KG1 (cell line): Measurements from ENCODE around the gene SUPT3H.

Experiments used
- DNase-seq: peaks from one replicate; lab custom pipeline; 2025; lab: John Stamatoyannopoulos, UW

The SUPT3H gene

DNA sequence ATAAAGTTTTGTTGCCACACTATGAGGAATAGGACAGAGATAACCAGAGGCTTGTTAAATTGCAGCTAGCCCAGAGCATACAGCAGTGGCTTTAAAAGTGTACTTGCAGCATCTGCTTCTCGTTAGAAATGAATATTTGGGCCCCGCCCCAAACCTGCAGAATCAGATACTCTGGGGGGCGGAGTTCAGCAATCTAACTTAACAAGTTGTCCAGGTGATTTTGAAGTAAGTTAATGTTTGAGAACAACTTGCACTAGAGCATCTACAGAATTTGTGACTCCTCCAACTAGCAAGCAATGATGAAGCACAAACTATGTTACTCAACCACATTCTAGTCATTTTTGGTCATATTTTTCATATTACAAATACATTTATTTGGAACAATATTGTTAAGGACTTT is 10.6 kb upstream of the SUPT3H start:
- DNase-seq: no peak

DNA sequence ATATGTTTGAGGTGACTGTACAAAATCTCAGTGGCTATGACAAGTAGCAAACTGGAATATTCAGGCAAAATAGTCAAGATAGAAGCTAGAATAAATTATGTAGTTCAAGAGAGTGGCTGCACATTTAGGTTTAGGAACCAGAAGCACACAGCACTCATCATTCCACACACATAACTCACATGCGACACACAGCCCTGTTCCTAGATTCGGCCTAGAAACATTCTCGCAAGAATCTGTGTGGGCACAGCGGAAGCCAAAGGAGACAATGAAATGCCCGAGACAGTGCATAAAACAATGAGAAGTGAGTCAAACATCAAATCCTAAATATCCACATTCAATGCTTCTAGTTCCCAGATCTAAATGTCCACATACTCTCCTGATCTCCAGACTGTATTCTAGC is 9.5 kb upstream of the SUPT3H start:
- no peak for DNase-seq

DNA sequence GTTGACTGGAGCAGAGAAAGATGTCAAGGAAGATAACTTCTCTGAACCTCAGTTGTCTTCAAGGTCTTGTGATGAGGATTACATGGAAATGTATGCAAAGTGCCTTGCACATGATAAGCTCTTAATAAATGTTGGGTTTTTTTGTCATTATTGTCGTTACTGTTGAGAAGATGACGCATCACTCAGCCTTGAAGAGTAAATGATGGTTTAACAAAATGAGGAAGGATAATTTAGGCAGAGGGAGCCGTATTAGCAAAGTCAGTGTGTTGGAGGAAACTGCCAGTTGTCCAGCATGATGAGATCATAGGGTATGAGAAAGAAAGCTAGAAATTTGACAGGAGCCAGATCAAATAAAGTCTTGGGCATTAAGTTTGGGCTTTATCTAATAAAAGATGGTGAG is 8.8 kb upstream of the SUPT3H start:
- DNase-seq: no peak

DNA sequence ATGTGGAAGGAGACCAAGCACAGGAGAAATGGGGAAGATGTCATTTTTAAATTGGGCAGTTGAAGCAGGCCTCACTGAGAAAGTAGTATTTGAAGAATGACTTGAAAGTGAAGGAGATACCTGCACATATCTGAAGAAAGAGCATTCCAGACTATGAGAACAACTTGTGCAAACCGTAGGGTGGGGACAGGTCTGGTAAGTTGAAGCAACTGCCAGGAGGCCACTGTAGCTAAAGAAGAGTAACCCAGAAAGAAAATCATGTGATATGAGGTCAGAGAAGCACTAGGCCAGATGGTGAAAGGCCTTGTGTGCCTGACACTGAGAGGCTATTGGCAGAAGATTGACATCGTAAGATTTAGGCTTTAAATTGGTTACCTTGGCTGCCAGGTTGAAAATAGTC is 4.7 kb upstream of the SUPT3H start:
- no peak for DNase-seq

DNA sequence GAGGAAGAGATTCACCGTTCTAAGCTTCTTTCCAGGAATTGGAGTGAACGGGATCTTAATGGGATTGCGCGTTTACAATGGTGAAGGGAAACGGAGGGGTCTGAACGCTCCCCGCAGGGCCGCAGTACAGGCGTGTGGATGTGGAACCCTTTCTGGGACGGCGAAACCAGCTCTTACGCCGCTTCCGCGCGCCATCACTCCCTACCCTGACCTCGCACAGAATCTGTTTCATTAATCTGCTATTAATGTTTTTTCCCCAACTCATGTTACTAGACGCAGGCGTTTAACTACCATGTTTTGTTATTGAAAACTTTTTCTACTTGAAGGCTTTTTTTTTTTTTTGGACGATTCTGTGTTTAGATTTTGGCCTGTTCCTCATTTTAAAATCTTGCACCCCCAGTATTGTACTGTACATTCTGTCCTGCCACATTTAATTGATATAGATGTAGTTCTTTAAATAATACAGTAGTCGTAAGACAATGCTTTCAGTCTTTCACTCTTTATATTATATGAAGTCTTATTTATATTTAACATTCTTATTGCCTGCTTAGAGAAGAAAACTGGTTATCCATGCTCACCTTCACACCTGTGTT is 696 bp upstream of the SUPT3H start:
- DNase-seq: no peak

DNA sequence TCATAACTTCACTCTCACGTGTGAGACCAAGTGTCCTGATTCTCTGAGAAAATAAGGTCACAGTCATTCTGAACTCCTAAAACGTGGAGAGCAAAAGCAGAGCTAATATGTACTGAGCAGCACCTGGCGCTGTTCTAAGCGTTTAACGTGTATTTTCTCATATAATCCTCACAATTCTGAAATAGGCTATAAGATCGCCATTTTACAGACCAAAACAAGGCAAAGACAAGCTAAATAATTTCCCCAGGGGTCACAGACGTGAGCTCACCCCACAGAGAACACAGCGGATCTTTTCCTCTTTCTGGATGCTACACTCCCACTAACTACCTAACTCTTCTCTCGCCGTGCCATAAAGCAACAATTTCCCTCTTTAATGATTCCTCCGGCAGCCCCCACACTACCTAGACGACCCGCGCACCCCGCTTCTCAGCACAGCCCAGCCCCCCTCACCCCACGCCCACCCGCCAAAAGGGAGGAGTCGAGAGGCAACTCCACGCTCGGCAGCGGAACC is 636 bp downstream of the SUPT3H start:
- DNase-seq: no peak

DNA sequence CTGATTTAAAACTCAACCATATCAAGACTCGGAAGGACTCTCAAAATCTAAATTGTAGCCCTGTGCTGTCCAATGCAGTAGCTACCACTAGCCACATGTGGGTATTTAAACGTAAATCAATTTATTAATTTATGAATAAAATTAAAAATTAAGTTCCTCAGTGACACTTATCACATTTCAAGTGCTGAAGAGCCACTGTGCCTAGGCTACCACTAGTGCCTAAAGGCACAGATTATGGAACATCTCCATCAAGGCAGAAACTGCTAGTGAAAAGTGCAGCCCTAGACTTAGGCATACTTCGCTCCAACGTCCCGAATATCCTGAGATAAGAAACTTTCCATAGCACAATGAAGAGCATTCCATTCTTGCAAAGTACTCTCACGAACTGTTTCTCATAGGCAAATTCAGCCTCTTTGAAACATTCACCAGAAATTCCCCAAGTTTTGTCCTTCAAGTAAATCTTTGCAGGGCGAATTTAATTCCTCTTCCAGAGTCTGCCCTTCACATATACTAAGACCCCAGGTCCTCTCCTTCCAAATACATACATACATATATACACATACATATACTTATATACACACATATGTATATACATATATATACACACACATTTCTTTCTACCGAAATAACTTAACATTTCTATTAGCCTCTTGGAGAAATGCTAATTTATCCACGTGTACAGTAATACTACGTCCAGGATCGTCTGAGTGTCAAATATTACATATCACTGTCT is 1.3 kb downstream of the SUPT3H start:
- DNase-seq: no peak

DNA sequence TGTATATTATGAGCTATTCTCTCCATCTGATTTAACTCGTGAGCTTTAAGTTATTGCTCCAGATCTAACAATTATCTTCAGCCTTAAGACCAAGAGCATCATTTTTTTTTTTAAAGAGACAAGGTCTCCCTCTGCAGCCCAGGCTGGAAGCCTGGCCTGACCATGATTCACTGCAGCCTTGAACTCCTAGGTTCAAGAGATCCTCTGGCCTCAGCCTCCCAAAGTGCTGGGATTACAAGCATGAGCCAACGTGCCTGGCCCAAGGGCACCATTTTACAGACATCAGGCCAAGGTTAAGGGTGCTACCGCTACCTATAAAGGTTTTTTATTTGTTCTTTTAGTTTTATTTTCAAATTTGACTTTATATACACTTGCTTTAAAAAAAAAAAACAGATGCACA is 2.3 kb downstream of the SUPT3H start:
- DNase-seq: no peak

DNA sequence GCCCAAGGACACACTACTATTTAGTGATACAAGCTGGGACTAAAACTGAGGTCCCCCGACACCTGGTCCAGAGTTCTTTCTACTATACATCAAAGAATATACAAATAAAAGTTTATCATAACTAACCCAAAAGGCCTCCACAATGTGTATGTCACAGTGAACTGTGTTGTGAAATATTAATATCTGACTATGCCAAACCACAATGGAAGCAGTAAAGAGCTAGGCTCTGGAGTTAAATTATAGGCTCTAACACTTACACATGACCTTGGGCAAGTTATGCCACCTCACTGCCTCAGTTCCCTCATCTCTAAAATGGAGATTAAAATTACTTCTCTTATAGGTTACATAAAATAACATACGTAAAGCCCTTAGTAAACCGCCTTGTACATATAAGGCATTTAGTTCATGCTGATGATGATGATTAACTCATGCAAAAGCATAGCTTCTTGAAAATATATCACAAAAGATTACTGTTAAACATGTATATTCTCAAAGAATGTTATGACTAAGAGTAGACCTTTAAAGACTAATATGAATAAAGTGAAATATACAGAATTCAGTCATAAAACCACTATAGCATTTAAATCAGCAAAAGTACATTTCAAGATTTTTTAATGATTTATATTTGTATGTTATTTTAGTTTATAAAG is 5.7 kb downstream of the SUPT3H start:
- no peak for DNase-seq

DNA sequence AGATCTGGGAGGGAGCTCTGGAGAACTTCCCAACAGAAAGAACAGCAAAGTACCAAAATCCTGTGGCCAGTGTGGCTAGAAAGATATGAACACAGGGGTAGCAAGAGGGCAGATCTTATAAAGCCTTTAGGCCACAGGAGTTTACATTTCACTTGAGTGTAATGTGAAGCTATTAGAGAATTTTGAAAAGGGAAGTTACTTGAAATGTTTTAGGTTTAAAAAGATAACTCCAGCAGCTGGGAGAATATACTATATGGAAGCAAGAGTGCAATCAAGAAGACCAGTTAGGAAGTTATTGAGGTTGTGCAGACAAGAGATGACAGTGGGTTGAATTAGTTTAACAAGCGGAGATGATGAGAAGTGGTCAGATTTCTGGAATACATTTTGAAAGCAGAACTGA is 7.9 kb downstream of the SUPT3H start:
- DNase-seq: no peak

DNA sequence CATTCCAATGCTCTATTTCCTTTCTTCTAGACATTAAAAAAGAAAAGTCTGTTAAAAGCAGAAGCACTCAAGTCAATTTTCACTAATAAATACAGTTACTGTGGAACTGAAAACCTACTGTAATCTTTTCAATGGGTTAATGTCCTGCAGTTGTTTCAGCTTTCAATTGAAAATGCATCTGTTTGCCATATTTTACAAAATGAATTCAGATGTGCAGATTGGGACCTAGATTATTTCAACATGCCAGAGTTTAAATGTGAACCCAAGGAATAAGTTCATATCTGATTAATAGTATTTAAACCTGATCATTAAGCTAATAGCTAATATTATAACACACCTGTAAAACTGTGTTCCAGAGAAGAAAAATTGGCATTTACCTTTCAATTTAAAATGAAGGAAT is 9.7 kb downstream of the SUPT3H start:
- DNase-seq: no peak

DNA sequence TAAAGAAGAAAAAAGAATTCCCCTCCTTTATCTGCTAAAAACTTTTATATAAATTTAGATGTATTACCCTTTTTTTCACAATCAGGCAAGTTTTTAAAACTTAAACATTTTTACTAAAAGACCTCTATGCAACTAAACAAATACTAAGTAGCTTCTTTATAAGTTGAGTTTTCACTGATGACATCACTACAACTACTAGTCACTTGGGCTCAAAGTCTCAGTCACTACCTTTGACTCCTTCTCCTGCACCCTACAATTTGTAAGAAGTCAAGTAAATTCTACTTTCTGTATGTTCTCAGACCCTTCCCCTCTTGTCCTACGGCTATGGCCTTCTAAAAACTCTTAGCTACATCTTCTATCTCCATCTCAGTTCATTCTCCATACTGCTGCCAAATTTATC is 11.2 kb downstream of the SUPT3H start:
- no peak for DNase-seq

DNA sequence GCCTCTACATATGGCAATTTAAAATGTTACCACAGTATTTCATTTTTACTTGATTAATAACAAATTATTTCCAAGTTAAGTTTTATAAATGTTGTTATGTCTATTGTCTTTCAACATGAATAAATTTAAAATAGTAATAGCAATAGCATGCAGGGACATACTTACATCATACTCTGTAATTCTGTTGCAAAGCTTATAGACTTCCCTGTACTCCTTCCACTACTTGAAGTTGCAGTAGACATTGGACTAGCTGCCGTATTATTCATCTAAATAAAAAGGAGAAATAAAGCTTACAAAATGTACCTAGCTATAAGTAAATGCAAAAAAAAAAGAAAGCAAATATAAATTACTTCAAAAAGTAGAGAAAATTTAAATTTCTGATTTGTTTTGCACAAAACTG is 12.7 kb downstream of the SUPT3H start:
- DNase-seq: no peak

DNA sequence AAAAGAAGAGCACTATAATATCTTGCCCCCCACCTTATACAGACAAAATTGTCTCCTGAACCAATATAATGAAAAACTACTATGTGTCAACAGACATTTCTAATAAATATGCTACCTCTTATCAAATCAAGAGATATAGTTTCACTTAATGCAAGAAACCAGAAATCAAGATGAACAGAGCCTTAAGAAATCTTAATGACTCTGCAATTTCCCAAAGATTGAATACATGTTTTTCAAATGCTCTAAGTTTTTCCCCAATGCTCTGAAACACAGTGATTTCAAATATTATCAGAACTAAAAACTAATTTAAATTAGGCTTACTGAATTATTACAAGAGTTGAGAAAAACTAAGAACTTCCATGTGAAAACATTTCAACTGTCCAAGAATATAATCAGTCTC is 13.3 kb downstream of the SUPT3H start:
- DNase-seq: no peak

DNA sequence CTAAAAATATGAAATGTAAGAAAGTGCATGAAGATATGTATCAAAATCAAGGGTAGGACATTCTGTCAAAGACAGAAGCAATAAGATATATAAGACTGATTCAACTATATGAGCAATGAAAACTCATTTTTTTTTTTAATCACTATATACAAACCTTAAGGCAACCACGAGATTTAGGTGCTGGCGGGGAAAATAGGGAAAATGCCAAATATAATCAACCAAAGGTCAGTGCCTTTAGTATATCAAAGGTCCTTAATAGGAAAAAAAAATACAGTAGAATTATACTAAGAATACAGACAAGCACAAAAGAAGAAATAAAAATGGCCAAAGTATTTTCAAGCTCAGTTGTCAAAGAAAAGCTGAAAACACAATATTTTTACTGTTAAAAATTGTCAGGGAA is 24.1 kb downstream of the SUPT3H start:
- no peak for DNase-seq

DNA sequence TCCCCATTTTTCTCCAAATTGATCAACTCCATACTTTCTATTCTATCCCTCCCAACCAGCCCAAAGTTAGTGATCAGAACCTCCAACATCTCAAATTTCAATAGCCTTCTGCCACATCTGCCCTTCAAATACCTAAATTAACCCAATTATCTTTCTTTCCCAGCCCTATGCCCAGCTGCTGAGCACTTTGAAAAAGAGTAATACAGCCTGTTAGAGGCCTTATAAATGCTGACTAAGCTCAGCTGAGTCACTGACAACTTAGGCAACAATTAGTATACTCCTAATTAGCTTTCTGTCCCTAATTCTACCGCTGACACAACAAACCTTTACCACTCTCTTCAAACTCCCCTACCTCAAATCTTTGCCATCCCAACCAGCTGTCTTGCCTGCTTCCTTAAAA is 26.1 kb downstream of the SUPT3H start:
- DNase-seq: no peak

DNA sequence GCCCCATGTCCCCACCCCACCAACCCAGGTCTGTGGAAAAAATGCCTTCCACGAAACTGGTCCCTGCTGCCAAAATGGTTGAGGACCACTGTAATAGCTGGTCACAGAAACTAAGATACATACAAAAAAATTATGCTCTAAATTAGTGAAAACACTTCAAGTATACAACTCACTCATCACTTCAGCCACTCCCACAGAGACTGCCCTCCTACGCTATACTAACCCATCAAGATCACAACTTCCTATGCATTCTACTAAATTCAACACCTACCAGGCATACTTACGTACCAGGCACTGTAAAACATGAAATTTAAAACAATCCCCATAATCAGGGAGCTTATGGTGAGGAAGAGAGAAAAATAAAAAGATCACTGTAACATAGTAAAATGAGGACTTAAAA is 26.7 kb downstream of the SUPT3H start:
- DNase-seq: no peak

DNA sequence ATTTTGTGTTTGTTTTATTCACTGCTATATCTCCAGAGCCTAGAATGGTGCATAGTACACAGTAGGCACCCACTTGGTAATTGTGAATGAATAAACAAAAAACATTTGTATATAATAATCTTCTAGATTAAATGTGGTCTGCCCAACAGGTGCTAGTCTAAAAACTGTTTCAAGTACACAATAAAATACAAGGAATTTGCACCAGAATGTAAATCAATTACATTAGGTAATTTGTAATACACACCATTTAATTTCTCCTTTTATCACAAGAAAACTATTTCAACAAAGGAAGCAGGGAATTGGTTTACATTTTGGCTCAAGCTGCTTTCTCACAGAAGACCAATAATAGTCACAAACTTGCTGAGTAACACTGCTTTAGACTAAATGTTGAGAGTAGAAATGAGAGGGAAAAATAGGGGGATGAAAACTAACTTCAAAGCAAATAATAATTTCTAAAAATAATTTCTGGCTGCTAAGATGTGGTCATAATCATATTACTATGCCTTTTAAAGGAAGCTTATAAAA is 27.5 kb downstream of the SUPT3H start:
- DNase-seq: no peak

DNA sequence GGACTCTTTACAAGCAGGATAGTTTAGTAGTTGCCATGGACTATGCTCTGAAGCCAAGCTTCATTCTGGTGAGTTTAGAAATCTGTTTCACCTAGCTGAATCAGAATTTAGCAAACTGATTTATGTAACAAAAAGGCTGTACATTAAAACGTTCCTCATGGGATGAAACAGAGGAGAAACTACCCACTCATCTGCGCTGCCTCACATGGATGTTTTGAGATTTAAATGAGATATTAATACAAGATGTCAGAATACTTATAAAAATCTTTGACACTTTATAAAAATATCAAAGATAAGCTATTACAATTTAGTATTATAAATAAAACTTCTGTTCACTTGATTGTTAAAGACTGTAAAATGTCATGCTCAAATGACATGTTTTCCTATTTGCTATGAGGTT is 32.8 kb downstream of the SUPT3H start:
- DNase-seq: no peak

DNA sequence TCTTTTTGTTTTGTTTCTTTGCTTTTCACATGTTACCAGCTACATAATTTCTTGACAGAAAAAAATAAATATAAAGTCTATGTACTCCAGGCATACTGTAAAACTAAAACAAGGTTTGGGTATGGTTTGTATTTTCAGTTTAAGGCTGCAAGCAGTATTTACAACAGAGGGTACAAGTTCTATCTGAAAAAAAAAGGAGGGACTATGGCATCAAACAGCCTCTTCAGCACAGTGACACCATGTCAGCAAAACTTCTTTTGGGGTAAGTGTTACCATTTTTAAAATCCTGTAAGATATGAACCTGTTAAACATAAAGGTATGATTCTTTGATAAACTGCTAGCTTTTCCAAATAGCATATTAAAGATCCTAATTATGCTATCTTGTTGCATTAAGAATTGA is 49.2 kb downstream of the SUPT3H start:
- DNase-seq: no peak

DNA sequence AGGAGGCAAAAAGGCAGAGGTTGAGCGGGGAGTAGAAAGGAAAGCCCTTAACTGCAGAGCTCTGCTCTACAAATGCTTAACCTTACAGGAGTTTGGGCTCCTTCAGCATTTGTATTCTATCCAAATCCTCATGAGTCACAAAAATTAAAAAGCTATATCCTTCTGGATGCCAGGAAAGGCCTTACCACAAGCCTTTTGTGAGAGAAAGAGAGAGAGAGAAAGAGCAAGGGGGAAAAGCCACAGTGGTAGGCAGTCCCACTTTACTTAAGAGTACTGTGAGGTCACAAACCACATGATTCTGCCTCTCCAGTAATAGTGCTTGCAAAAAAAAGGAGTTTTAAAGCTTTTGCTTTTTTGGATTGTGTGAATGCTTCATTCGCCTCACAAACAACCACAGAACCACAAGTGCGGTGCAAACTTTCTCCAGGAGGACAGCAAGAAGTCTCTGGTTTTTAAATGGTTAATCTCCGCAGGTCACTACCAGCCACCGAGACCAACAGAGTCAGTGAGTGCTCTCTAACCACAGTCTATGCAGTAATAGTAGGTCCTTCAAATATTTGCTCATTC is 49.7 kb downstream of the SUPT3H start, which contains the start of gene RUNX2:
Gene RUNX2, plus strand, starts transcription at position 375 of the 567 bp plus-strand sequence. CDS start 397 bp downstream, outside the sequence.
- DNase-seq: no peak

DNA sequence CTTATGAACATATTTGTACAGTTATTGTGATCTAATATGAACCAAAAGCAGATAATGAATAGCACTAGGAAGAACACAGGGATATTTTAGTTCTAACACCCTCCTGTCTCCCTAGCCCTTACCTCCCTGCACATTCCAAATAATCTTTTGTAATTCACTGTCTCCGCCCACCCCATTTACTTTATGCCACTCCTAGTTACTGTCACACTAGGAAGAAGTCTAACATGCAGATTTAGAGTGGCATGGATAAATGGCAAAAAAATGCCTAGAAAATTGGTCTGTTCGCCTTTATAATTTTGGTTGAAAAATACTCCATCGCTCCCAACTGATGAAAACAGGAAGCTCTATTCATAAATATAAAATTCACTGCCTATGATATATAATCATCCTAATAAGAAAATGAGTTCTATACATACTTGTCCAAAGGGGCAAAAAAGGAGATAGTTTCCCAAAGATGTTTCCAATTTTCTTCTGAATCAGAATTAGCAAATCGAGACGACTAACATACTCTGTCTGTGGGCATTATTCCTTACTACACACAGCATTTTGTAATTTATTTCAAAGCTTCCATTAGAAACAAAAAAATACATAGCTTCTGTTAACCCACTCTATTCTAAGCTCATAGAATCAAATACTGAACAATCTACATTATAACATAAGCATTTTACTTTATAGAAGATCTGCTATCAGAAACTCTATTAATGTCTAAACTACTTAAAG is 50.9 kb downstream of the SUPT3H start:
- no peak for DNase-seq
